H1 (cell line): ENCODE data around the gene MYOCD. TPM values are rescaled to one million over a fixed set of nuclear protein-coding genes. Genes with fewer than 3 reads are reported as not detected.

Source experiments
- ATF3 ChIP-seq: IDR thresholded peaks from 2 replicates; pipeline ENCODE4 v1.6.1; 2011; ENCODE audit warnings: low read depth, mild to moderate bottlenecking, low read length; ENCODE audit not compliant: insufficient read depth
- CTBP2 ChIP-seq: IDR thresholded peaks from 2 replicates; pipeline ENCODE4 v1.7.0; 2011; ENCODE audit warnings: borderline replicate concordance, mild to moderate bottlenecking, moderate library complexity, mixed read lengths, low read length; ENCODE audit not compliant: insufficient read depth, insufficient read length
- HDAC6 ChIP-seq: IDR thresholded peaks from one replicate; pipeline ENCODE4 v1.7.1; 2012; ENCODE audit warnings: low read depth, mild to moderate bottlenecking, inconsistent platforms, low read length, moderate library complexity
- NRF1 ChIP-seq: IDR thresholded peaks from 2 replicates; pipeline ENCODE4 v1.6.1; 2011; ENCODE audit warnings: mild to moderate bottlenecking, low read depth, low read length, improper control_type of control experiment
- SP1 ChIP-seq: IDR thresholded peaks from 2 replicates; pipeline ENCODE4 v1.6.1; 2011; ENCODE audit warnings: low read depth, low read length
- TEAD4 ChIP-seq: IDR thresholded peaks from 2 replicates; pipeline ENCODE4 v1.6.1; 2012; ENCODE audit warnings: low read depth, low read length, inconsistent platforms, mixed read lengths
- ZNF274 ChIP-seq: IDR thresholded peaks from 2 replicates; pipeline ENCODE4 v1.7.0; 2012; ENCODE audit warnings: low read length, borderline replicate concordance; ENCODE audit errors: extremely low read depth
- polyA plus RNA-seq, 7 experiments: library from polyadenylated mRNA; depleted of rRNA in 3 of 7; stranded (reverse) in 5 of 7; unstranded in 2 of 7; fragments of >200 nt in 5 of 7; fragments of 200-250 nt in 2 of 7; gene quantifications; 1 replicate in 5 of 7; 2 replicates in 1 of 7; 4 replicates in 1 of 7; pipeline versions ENCODE4 v1.2.1 to v1.2.3, GENCODE V29; 2011 to 2013; ENCODE audit warnings: missing spikeins in 2 of 7, mixed read lengths in 2 of 7
- total RNA-seq: library from RNA; stranded (reverse); fragmentation: NEBNext Ultra II Directional; extraction: Animal tissue kit (Norgen Biotek cat#: 25700); gene quantifications from 2 replicates; pipeline ENCODE4 v1.2.1, GENCODE V29; 2021
- TF ChIP-seq, protein P1 (sequence below): fragments of 300-600 bp; sonication (generic); IDR thresholded peaks from 2 replicates; pipeline ENCODE4 v1.7.1; 2012; ENCODE audit warnings: low read length, moderate library complexity, mild to moderate bottlenecking, inconsistent platforms; ENCODE audit not compliant: insufficient replicate concordance
- TF ChIP-seq, protein P2 (sequence below): IDR thresholded peaks from 2 replicates; pipeline ENCODE4 v1.6.1; 2012; ENCODE audit warnings: inconsistent platforms
- TF ChIP-seq, protein P3 (sequence below): IDR thresholded peaks from 2 replicates; pipeline ENCODE4 v1.6.1; 2011; ENCODE audit warnings: low read length, improper control_type of control experiment

Gene MYOCD
- total and polyA plus RNA-seq, 2 of the 8 experiments (the other 6 are each of a cell fraction or from before 2014, with no cell fraction given), result 0.30 to 4.9 TPM

DNA sequence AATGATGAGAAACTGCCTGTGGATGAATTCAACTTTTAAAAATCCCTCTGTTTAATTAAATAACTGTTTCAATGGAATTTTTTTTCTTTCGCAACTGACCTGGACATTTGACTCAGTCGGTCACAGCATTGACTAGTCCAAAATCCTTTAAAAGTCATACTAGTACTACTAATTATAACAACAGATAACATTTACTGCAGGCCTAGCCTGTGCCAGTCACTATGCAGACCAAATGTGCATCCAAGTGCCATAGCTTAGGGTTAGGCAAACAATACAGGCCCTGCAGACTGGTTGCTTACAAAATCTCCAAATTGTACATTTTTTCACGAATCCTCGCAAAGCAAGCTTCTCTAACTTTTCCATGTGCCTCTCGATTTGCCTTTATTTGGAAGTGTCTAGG, 56.6 kb downstream of the MYOCD start (continued):
- TF ChIP-seq, protein P1, sequence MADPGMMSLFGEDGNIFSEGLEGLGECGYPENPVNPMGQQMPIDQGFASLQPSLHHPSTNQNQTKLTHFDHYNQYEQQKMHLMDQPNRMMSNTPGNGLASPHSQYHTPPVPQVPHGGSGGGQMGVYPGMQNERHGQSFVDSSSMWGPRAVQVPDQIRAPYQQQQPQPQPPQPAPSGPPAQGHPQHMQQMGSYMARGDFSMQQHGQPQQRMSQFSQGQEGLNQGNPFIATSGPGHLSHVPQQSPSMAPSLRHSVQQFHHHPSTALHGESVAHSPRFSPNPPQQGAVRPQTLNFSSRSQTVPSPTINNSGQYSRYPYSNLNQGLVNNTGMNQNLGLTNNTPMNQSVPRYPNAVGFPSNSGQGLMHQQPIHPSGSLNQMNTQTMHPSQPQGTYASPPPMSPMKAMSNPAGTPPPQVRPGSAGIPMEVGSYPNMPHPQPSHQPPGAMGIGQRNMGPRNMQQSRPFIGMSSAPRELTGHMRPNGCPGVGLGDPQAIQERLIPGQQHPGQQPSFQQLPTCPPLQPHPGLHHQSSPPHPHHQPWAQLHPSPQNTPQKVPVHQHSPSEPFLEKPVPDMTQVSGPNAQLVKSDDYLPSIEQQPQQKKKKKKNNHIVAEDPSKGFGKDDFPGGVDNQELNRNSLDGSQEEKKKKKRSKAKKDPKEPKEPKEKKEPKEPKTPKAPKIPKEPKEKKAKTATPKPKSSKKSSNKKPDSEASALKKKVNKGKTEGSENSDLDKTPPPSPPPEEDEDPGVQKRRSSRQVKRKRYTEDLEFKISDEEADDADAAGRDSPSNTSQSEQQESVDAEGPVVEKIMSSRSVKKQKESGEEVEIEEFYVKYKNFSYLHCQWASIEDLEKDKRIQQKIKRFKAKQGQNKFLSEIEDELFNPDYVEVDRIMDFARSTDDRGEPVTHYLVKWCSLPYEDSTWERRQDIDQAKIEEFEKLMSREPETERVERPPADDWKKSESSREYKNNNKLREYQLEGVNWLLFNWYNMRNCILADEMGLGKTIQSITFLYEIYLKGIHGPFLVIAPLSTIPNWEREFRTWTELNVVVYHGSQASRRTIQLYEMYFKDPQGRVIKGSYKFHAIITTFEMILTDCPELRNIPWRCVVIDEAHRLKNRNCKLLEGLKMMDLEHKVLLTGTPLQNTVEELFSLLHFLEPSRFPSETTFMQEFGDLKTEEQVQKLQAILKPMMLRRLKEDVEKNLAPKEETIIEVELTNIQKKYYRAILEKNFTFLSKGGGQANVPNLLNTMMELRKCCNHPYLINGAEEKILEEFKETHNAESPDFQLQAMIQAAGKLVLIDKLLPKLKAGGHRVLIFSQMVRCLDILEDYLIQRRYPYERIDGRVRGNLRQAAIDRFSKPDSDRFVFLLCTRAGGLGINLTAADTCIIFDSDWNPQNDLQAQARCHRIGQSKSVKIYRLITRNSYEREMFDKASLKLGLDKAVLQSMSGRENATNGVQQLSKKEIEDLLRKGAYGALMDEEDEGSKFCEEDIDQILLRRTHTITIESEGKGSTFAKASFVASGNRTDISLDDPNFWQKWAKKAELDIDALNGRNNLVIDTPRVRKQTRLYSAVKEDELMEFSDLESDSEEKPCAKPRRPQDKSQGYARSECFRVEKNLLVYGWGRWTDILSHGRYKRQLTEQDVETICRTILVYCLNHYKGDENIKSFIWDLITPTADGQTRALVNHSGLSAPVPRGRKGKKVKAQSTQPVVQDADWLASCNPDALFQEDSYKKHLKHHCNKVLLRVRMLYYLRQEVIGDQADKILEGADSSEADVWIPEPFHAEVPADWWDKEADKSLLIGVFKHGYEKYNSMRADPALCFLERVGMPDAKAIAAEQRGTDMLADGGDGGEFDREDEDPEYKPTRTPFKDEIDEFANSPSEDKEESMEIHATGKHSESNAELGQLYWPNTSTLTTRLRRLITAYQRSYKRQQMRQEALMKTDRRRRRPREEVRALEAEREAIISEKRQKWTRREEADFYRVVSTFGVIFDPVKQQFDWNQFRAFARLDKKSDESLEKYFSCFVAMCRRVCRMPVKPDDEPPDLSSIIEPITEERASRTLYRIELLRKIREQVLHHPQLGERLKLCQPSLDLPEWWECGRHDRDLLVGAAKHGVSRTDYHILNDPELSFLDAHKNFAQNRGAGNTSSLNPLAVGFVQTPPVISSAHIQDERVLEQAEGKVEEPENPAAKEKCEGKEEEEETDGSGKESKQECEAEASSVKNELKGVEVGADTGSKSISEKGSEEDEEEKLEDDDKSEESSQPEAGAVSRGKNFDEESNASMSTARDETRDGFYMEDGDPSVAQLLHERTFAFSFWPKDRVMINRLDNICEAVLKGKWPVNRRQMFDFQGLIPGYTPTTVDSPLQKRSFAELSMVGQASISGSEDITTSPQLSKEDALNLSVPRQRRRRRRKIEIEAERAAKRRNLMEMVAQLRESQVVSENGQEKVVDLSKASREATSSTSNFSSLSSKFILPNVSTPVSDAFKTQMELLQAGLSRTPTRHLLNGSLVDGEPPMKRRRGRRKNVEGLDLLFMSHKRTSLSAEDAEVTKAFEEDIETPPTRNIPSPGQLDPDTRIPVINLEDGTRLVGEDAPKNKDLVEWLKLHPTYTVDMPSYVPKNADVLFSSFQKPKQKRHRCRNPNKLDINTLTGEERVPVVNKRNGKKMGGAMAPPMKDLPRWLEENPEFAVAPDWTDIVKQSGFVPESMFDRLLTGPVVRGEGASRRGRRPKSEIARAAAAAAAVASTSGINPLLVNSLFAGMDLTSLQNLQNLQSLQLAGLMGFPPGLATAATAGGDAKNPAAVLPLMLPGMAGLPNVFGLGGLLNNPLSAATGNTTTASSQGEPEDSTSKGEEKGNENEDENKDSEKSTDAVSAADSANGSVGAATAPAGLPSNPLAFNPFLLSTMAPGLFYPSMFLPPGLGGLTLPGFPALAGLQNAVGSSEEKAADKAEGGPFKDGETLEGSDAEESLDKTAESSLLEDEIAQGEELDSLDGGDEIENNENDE, result no peak
- TF ChIP-seq, protein P2, sequence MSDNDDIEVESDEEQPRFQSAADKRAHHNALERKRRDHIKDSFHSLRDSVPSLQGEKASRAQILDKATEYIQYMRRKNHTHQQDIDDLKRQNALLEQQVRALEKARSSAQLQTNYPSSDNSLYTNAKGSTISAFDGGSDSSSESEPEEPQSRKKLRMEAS, result no peak
- TF ChIP-seq SP1 (no peak), ATF3 (no peak), ZNF274 (no peak), TEAD4 (no peak), HDAC6 (no peak), CTBP2 (no peak), NRF1 (no peak)
- TF ChIP-seq, protein P3, sequence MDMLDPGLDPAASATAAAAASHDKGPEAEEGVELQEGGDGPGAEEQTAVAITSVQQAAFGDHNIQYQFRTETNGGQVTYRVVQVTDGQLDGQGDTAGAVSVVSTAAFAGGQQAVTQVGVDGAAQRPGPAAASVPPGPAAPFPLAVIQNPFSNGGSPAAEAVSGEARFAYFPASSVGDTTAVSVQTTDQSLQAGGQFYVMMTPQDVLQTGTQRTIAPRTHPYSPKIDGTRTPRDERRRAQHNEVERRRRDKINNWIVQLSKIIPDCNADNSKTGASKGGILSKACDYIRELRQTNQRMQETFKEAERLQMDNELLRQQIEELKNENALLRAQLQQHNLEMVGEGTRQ, result no peak
